OCI-LY1 (cell line): ENCODE results near the gene USP2.

Source experiments
- H2AFZ ChIP-seq: fragments of 200-600 bp; sonication (generic), shearing (Covaris generic); 2 replicates; pipeline ENCODE4 v1.6.0; 2014; ENCODE audit warnings: antibody characterized with exemption, mild to moderate bottlenecking, low read length
- H3F3A ChIP-seq: fragments of 200-600 bp; sonication (generic), shearing (Covaris generic); 2 replicates; pipeline ENCODE4 v1.6.0; 2014; ENCODE audit warnings: mild to moderate bottlenecking, antibody characterized with exemption, low read length, moderate library complexity; ENCODE audit not compliant: insufficient read depth
- H3K27ac ChIP-seq: fragments of 200-600 bp; sonication (generic); 2 replicates; pipeline ENCODE4 v1.5.1; 2014; ENCODE audit warnings: low read length, mixed run types, mild to moderate bottlenecking, low read depth; ENCODE audit not compliant: poor library complexity, severe bottlenecking
- H3K27me3 ChIP-seq: fragments of 200-600 bp; sonication (generic); 2 replicates; pipeline ENCODE4 v1.6.0; 2014; ENCODE audit warnings: antibody characterized with exemption, mild to moderate bottlenecking, low read length, moderate library complexity; ENCODE audit not compliant: insufficient read depth
- H3K36me3 ChIP-seq: fragments of 200-600 bp; sonication (generic); 2 replicates; pipeline ENCODE4 v1.6.1; 2014; ENCODE audit warnings: mild to moderate bottlenecking, antibody characterized with exemption, low read length, moderate library complexity, mixed read lengths; ENCODE audit not compliant: insufficient read depth
- H3K4me1 ChIP-seq: fragments of 200-600 bp; sonication (generic); 2 replicates; pipeline ENCODE4 v1.5.1; 2014; ENCODE audit warnings: mild to moderate bottlenecking, low read length, moderate library complexity; ENCODE audit not compliant: insufficient read depth, severe bottlenecking
- H3K4me2 ChIP-seq: fragments of 200-600 bp; sonication (generic), shearing (Covaris generic); 2 replicates; pipeline ENCODE4 v1.6.1; 2014; ENCODE audit warnings: low read length
- H3K4me3 ChIP-seq: fragments of 200-600 bp; sonication (generic); 2 replicates; pipeline ENCODE4 v1.5.1; 2014; ENCODE audit warnings: low read length, low read depth, mild to moderate bottlenecking, mixed read lengths; ENCODE audit not compliant: poor library complexity, severe bottlenecking
- H3K79me2 ChIP-seq: fragments of 200-600 bp; shearing (Covaris generic); 2 replicates; pipeline ENCODE4 v1.6.1; 2016; ENCODE audit warnings: mixed run types, low read length, mixed read lengths; ENCODE audit not compliant: insufficient read depth
- H3K9ac ChIP-seq: fragments of 200-600 bp; sonication (generic), shearing (Covaris generic); 2 replicates; pipeline ENCODE4 v1.6.1; 2014; ENCODE audit warnings: mild to moderate bottlenecking, low read length, mixed read lengths
- H3K9me2 ChIP-seq: fragments of 200-600 bp; sonication (generic), shearing (Covaris generic); 2 replicates; pipeline ENCODE4 v1.6.1; 2014; ENCODE audit warnings: low read depth, mild to moderate bottlenecking, low read length, mixed read lengths
- H3K9me3 ChIP-seq: fragments of 200-600 bp; shearing (Covaris generic); 2 replicates; pipeline ENCODE4 v1.6.1; 2014; ENCODE audit warnings: low read length, mixed read lengths
- H4K20me1 ChIP-seq: fragments of 200-600 bp; sonication (generic), shearing (Covaris generic); 2 replicates; pipeline ENCODE4 v1.6.0; 2016; ENCODE audit warnings: mild to moderate bottlenecking, low read length; ENCODE audit not compliant: insufficient read depth
- EZH2 ChIP-seq: fragments of 200-600 bp; sonication (generic), shearing (Covaris generic); IDR thresholded peaks from 2 replicates; pipeline ENCODE4 v1.8.0; 2017; ENCODE audit warnings: borderline replicate concordance, mixed run types, mild to moderate bottlenecking, antibody characterized with exemption, low read length, moderate library complexity, mixed read lengths
- TF ChIP-seq, protein P1 (sequence below): fragments of 200-600 bp; sonication (generic), shearing (Covaris generic); IDR thresholded peaks from 2 replicates; pipeline ENCODE4 v1.5.1; 2017; ENCODE audit warnings: mild to moderate bottlenecking, antibody characterized with exemption, low read length, moderate library complexity, mixed read lengths

USP2 gene, protein sequence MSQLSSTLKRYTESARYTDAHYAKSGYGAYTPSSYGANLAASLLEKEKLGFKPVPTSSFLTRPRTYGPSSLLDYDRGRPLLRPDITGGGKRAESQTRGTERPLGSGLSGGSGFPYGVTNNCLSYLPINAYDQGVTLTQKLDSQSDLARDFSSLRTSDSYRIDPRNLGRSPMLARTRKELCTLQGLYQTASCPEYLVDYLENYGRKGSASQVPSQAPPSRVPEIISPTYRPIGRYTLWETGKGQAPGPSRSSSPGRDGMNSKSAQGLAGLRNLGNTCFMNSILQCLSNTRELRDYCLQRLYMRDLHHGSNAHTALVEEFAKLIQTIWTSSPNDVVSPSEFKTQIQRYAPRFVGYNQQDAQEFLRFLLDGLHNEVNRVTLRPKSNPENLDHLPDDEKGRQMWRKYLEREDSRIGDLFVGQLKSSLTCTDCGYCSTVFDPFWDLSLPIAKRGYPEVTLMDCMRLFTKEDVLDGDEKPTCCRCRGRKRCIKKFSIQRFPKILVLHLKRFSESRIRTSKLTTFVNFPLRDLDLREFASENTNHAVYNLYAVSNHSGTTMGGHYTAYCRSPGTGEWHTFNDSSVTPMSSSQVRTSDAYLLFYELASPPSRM

DNA sequence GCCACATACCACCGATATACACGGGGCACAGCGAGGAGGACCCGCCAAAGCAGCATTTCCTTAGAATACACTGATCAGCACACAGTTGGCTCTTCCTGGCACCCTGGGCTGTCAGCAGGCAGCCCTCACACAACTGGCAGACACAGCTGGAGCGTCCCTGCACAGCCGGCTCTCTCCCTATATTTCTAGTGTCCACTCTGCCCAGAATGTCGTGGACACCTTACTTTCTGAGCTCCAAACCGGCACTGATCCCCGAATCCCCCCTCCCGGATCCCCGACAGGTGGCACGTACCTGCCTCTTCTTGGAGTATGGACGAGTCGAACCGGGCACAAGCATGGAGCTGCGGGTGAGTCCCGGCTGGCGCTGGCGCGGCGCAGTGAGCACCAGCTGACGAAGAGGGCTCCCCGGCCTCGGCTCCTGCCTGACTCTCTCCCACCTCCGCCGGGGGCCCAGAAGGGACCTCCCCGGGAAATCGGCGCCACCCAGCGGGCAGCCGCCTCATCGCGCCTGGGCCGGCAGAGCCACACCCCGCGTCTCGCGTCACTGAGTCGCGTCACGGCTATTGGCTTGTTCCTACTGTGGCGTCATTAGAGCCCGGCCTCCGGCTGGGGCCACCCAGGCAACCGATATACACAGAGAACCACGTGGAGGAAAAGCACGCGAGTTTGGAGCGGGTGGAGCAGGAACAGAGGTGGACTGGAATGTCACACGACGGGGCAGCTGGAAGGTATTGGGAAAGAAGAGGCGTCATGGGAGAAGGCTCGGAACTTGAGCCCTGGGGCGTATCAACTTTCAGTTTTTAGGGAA, at the start of gene USP2:
Gene USP2, minus strand, starts transcription at position 510 of the 808 bp plus-strand sequence. CDS start 8,210 bp downstream, outside the sequence.
- Histone ChIP-seq H3K9me2 (no peaks in the 10 kb centered on the region), H3K4me3 (peak within 1 kb of the TSS; percentile 59), H3K79me2 (no peaks in the 10 kb centered on the region), H3K27ac (no peak within 1 kb of the TSS), H3K27me3 (no peaks in the 10 kb centered on the region), H3K9me3 (no peaks in the 10 kb centered on the region), H3K4me1 (peaks cover 14% of the 10 kb centered on the region), H4K20me1 (no peaks in the 10 kb centered on the region), H3K36me3 (no peaks in the 10 kb centered on the region), H3K4me2 (peak within 1 kb of the TSS; percentile 86), H3F3A (no peaks in the 10 kb centered on the region), H2AFZ (no peak within 1 kb of the TSS), H3K9ac (peak within 1 kb of the TSS; percentile 55; the same call in 1 of the 2 replicates)
- TF ChIP-seq EZH2: no peak
- TF ChIP-seq, protein P1, sequence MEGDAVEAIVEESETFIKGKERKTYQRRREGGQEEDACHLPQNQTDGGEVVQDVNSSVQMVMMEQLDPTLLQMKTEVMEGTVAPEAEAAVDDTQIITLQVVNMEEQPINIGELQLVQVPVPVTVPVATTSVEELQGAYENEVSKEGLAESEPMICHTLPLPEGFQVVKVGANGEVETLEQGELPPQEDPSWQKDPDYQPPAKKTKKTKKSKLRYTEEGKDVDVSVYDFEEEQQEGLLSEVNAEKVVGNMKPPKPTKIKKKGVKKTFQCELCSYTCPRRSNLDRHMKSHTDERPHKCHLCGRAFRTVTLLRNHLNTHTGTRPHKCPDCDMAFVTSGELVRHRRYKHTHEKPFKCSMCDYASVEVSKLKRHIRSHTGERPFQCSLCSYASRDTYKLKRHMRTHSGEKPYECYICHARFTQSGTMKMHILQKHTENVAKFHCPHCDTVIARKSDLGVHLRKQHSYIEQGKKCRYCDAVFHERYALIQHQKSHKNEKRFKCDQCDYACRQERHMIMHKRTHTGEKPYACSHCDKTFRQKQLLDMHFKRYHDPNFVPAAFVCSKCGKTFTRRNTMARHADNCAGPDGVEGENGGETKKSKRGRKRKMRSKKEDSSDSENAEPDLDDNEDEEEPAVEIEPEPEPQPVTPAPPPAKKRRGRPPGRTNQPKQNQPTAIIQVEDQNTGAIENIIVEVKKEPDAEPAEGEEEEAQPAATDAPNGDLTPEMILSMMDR: peak; percentile 77

DNA sequence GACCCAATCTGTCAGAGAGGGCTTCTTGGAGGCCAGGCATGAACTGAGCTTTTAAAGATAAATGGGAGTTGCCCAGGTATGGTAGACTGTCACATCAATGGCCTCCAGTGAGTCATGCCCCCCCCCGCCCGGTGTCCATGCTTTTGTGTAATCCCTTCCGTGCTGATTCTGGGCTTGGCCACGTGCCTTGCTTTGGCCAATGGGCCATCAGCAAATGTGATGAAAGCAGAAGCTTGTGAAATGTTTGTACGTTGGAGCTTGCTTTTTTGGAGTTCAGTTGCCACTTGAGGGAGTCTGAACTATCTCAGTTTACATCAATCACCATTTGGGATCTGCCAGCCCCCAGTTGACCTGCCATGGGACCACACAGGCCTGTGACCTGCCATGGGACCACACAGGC, 45.8 kb upstream of the USP2 start:
- Histone ChIP-seq H3K27ac (no peak overlapping the region), H3K27me3 (no peaks in the 10 kb centered on the region), H2AFZ (no peak overlapping the region)

DNA sequence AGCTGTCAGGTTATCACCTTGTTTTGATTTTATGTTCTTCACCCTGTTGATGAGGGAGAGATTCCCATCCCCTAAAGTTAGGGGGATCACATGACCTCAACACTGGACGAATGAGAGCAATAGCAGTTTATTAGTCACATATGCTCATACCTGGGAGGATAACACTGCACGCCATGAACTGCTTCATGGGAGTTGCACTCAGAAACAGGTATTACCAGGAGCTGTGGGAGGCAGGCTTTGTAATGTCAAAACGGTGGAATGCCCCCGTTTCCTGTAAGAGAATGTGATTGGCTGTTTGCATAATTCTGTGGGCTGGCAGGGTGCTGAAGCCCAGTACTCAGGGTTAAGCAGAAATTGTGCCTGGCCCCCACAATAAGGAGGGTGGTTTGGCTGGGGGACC, 44.7 kb upstream of the USP2 start:
- no peak overlapping the region for H3K27ac ChIP-seq
- no peak overlapping the region for H2AFZ ChIP-seq
- H3K4me3 ChIP-seq: no peak overlapping the region
- no peaks in the 10 kb centered on the region for H3K4me1 ChIP-seq
- H3K27me3 ChIP-seq: no peaks in the 10 kb centered on the region
- H3K9me2 ChIP-seq: no peaks in the 10 kb centered on the region
- no peaks in the 10 kb centered on the region for H4K20me1 ChIP-seq
- H3F3A ChIP-seq: no peaks in the 10 kb centered on the region
- no peak overlapping the region for H3K9ac ChIP-seq
- H3K36me3 ChIP-seq: no peaks in the 10 kb centered on the region
- no peak for TF ChIP-seq EZH2
- TF ChIP-seq, protein P1: no peak
- no peaks in the 10 kb centered on the region for H3K9me3 ChIP-seq
- H3K79me2 ChIP-seq: no peaks in the 10 kb centered on the region
- H3K4me2 ChIP-seq: no peak overlapping the region

More for the DNA sequence above, 45.8 kb upstream of the USP2 start:
- Histone ChIP-seq H3K4me1 (no peaks in the 10 kb centered on the region), H3K4me2 (no peak overlapping the region), H4K20me1 (no peaks in the 10 kb centered on the region), H3K4me3 (no peak overlapping the region), H3K9me3 (no peaks in the 10 kb centered on the region), H3K9ac (no peak overlapping the region), H3F3A (no peaks in the 10 kb centered on the region), H3K79me2 (no peaks in the 10 kb centered on the region), H3K36me3 (no peaks in the 10 kb centered on the region), H3K9me2 (no peaks in the 10 kb centered on the region)
- no peak for TF ChIP-seq EZH2
- TF ChIP-seq, protein P1: no peak
